Stimulated activated CD4-positive, alpha-beta T cell treated with anti-CD3 and anti-CD28 coated beads, Interleukin-12 subunit alpha, Interleukin-12 subunit beta, amount 100 ng/mL, for 48 hours (primary cell): ENCODE measurements around the gene ASF1B.

ENCODE experiments used
- DNase-seq, 3 donors: peaks; one replicate each; pipeline ENCODE4 v3.0.0-alpha.2; 2020; ENCODE audit warnings: low read depth in 2 of 3, low spot score in 1 of 3

The ASF1B gene

DNA sequence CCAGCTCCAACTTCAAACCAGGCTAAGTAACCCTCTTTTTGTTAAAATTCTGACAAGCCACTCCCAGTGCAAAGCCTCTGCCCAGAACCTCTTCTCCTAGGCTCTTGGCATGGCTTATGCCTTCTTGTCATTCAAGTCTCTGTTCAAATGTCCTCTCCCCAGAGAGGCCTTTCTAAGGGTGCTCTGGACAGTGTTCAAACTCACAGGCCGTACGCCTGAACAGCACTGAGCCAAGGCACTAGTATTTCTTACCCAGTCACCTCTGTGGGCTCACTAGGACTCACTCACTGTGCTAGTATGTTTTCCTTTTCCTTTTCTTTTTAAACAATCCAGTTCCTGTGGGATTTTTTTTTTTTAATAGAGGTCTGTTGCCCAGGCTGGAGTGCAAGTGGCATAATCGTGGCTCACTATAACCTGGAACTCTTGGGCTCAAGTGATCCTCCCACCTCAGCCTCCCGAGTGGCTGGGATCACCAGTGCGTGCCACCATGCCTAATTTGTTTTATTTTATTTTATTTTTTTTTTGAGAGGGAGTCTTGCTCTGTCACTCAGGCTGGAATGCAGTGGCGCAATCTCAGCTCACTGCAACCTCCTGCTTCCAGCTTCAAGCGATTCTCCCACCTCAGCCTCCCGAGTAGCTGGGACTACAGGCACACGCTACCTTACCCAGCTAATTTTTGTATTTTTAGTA lies 2.3 kb upstream of the ASF1B start:
- DNase-seq, result no peak

GRCh38 chr19:14135985-14136508 lies 342 bp downstream of the ASF1B start:
- no peak for DNase-seq

DNA sequence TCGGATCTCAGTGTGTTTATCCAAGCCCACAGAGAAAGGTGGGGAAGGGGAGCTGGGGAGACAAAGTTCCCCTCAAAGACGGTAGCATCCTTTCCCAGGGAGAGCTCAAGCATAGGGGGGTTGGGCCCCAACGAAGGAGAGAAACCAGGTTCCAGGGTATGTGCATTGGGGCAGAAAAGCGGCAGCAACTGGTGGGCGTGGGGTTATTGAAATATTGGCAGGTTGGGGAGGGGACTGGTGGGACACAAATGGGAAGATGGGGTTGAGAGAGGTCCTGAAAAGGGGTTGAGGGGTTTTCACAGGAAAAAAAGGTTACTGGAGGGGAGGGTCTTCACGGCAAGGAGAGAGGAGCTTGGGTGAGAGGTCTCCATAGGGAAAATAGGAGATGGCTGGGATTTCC lies 1.0 kb downstream of the ASF1B start:
- DNase-seq, result no peak

DNA sequence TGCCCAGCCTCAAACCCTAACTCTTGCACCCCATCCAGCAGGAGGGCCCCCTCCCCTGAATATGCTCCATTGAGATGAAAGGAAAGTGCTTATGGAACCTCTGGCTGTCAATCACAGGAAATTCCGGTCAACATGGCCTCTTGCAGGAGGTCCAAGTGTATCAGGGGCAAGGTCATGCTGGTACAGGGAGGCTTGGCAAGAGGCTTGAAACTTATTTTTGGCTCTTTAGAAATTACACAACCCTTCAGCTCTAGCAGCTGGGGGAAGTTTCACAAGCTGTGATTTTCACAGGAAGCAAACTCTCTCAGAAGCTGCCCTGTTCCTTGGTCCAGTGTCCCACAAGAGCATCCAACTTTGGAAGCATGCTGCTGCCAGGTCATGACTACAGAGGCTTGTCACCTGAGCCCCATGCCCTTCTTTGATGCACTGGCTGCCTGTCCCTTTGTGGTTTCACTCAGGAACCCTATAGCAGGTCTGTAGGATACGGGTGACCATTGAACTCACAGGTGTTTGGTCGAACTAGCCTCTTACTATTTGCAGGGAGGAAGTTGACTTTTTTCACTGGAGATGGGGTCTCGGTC lies 8.4 kb downstream of the ASF1B start:
- DNase-seq, result no peak

DNA sequence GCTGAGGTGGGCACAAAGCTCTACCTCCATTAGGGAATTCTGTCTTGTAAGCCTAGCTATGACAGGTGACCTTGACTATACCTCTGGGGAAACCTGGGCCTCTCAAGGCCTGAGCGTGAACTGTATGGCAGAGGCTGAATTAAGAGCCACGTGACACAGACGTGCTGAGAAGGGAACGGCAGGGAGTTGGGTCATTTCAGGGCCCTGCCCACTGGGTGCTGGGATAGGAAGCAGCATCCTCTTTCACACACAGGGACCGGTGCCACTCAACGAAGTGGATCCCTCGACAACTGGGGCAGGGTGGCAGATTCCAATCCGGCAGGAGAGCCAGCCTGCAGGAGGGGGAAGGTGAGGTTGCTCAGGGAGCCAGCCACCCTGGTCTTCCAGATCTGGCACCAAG lies 9.2 kb downstream of the ASF1B start:
- DNase-seq, result no peak

GRCh38 chr19:14122924-14123323 lies 13.5 kb downstream of the ASF1B start:
- DNase-seq, result no peak

GRCh38 chr19:14120497-14120780 lies 15.9 kb downstream of the ASF1B start:
- no peak for DNase-seq

DNA sequence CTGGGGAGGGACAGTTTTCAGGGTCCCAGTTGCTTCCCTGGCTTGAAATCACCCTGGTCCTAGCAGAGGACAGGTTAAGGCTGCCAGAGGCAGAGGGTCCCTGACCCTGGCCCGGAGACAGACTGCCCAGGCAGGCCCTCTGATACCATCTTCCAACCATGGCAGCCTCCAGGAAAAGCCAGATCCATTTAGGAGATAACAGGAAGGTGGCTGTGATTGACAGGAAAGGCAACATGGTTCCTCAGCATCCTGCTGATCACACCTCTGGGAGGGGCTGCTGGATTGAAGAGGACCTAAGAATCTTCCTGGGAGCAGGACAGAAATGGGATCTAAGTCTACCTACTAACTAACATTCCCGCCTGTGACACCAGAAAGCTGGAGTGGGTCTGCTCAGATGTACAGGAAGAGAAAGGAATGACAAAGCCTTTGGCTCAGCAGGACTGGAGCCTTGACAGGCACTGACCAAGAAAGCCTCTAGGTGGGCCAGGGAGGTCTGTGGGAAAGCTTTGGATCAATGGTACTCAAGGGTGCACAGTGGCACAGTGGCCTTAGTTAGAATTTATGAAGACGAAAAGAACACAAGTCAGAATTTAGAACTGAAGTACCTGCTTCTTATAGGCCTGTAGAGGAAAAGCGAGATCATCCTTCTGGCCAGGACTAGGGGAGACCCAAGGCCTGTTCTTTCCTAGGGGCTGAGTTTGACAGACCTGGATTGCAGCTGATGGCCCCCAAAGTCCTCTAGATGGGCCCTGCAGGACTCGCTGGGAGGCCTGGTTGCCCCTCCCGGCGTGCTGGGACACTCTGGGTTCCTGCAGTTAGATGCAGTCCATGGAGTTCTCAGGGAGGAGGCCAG lies 16.5 kb downstream of the ASF1B start:
- DNase-seq, result no peak

GRCh38 chr19:14119146-14119545 lies 17.2 kb downstream of the ASF1B start:
- no peak for DNase-seq

GRCh38 chr19:14118165-14119051 lies 18.0 kb downstream of the ASF1B start:
- peak in 1 of 3 donors; percentile 19 for DNase-seq

GRCh38 chr19:14117668-14118164 lies 18.7 kb downstream of the ASF1B start, which contains the start of gene PRKACA:
TSS of gene PRKACA (minus strand) at chr19:14117762. CDS start at chr19:14117547, 215 bp downstream.
- DNase-seq, result peak; percentile 92 to 98 (median 97)

DNA sequence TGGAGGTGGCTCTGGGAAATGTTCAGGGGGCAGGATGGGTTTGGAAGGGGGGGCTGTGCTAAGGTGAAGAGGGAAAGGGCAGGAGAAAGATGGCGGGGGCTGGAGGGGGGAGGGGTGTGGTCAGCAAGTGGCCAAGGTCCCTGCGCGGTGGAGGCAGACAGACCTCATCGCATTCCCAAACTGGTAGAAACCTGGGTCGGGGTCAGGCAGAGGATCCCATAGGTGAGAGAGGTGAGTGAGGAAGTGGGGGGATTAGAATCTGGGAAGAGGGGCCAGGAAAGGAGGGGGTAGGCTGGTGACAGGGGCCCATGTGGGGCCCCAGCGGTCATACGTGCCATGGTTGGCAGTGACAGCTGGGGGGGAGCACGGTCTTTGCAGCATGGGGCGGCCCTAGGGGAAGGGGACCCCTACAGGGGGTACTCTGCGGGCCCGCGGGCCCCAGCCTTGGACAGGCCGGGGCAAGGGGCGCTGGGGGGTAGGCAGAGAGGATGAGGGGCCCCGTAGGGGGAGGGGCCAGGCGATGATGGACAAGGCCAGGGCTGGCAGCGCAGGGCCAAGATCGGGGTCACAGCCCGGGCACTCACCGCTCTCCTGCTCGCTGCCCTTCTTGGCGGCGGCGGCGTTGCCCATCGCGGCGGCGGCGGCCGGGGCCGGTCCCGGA lies 19.3 kb downstream of the ASF1B start:
- DNase-seq, result no peak

GRCh38 chr19:14116525-14116917 lies 19.9 kb downstream of the ASF1B start:
- no peak for DNase-seq

DNA sequence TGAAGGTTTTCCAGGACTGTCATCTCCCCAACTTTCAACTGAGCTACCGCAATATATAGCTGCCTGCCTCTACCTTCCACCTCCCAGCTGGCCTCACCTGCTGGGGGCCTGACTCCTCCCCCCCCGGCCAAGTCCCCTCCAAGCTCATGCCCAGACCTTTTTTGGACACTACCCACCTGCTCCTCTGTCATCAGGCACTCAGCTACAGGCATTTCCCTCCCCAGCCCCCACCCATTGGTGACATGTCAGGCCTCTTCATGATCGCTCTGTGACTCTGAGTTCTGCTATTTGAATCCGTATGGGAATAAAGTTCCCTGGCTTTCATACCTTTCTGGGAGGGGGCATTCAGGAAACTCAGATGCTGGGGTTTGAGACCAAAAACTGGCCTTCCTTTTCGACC lies 20.6 kb downstream of the ASF1B start:
- DNase-seq, result no peak

DNA sequence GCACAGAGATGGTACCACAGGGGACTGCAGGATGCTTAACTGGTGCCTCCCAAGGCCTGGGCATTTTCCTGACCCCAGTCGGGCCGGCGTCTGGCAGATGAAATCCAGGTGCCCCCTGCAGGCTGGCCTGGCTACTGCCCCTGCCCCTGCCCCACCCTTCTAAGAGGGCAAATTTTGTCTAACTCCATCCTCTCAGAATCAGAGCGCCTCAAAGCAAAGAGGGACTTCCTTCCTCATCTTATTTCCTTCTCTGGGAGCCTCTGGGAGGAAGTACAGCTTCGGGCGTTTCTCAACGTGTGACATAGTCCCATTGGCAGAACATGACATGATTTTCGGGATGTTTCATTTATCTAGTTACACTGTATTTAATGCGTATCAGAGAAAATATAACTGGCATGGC lies 21.5 kb downstream of the ASF1B start:
- peak in 2 of 3 donors; percentile 40 to 49 for DNase-seq

GRCh38 chr19:14114439-14114838 lies 21.9 kb downstream of the ASF1B start:
- DNase-seq, result no peak

DNA sequence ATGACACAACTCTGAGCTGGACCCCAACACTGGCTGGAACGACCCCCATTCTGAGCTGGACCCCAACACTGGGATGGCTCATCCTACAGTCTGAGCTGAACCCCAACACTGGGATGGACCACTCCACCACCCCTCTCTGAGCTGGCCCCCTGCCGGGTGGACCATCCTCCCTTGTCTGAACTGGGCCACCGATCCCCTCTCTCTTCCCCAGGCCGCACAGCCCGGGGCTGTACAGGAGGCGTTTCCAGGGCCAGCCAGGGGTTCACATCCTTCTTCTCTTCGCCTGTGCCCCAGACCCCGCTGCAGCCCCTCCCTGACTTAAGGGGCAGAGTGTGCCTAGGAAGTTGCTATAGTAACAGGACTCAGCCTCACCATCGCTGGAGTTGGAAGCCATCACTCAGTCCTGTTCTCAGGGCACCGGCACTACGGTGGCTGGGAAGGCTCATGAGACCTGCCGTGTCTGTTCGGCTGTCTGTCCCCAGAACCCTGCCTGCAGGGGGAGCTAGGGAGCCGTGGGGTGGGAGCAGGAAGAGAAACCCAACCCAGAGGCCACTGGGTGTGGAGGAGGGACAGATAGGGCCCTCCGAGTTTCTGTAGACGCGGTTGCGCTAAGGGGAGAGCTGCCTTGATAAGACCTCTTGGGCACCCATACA lies 22.5 kb downstream of the ASF1B start:
- peak; percentile 44 to 50 (median 46) for DNase-seq

DNA sequence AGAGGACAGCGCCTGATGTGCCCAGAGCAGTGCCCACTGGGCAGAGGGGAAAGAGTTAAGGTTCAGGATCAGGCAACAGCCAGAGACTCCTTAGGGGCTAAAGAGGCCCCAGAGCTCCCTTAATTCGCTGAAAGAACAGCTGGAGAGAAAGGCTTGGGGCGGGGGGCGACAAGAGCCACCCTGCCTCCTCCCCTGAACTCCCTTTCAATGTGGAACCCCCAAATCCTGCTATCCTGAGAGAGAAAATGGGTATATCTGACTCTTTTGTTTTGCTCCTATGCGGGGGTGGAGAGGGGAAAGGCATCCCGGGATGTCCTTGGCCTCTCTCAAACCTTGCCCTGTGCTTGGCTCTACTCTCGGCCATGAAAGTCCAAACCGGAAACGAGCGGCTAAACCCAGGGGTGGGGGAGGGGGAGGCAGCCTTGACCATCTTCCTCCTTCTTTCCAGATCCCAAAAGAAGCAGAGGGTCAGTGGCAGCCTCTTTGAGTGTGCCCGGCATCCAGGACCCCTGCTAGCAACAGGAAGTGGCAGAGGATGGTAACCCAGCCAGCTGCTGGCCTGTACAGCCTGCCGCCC lies 23.5 kb downstream of the ASF1B start:
- DNase-seq, result no peak

- no peak for DNase-seq
Measured at GRCh38 chr19:14112051-14112808, 24.2 kb downstream of the ASF1B start.
